ENCODE data around the gene STPG3.

STPG3 gene

DNA sequence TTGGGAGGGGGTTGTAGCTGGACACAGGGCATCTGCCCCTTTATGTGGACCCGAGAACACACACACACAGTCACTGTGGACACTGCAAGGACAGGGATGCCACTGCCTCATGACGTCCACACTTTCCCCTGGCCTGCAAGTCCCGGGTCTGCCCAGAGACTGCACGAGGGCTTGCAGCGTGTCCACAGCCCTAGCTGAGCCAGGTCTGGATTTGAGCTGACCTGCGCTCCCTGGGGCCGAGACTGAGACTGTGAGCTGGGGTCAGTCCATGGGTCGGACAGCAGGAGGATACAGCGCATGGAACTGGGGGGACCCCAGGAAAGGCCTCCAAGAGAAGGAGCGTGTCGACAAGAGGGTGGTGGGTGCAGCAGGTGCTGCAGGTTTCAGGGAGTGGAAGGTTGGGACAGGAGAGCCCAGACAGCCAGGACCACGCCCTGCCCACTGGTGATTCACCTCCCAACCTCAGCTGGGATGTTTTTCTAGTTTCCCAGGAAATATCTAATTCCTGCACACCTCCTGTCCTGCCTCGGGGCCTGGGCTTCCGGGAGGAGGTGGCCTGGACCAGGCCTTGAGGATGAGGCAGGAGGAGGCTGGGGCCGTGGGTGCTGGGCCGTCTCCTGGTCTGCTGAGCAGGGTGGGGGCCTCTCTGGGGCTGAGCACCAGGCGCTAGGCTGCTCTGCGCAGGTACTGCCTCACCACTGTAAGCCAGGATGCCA lies 24.6 kb upstream of the STPG3 start:
- DNase-seq (ENCODE audit: extremely low read depth, low read depth): no peak
- TF ChIP-seq, protein P1, sequence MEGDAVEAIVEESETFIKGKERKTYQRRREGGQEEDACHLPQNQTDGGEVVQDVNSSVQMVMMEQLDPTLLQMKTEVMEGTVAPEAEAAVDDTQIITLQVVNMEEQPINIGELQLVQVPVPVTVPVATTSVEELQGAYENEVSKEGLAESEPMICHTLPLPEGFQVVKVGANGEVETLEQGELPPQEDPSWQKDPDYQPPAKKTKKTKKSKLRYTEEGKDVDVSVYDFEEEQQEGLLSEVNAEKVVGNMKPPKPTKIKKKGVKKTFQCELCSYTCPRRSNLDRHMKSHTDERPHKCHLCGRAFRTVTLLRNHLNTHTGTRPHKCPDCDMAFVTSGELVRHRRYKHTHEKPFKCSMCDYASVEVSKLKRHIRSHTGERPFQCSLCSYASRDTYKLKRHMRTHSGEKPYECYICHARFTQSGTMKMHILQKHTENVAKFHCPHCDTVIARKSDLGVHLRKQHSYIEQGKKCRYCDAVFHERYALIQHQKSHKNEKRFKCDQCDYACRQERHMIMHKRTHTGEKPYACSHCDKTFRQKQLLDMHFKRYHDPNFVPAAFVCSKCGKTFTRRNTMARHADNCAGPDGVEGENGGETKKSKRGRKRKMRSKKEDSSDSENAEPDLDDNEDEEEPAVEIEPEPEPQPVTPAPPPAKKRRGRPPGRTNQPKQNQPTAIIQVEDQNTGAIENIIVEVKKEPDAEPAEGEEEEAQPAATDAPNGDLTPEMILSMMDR (IDR thresholded peaks at IDR 0.05; ENCODE audit: low read depth, low read length, missing control alignments): no peak

DNA sequence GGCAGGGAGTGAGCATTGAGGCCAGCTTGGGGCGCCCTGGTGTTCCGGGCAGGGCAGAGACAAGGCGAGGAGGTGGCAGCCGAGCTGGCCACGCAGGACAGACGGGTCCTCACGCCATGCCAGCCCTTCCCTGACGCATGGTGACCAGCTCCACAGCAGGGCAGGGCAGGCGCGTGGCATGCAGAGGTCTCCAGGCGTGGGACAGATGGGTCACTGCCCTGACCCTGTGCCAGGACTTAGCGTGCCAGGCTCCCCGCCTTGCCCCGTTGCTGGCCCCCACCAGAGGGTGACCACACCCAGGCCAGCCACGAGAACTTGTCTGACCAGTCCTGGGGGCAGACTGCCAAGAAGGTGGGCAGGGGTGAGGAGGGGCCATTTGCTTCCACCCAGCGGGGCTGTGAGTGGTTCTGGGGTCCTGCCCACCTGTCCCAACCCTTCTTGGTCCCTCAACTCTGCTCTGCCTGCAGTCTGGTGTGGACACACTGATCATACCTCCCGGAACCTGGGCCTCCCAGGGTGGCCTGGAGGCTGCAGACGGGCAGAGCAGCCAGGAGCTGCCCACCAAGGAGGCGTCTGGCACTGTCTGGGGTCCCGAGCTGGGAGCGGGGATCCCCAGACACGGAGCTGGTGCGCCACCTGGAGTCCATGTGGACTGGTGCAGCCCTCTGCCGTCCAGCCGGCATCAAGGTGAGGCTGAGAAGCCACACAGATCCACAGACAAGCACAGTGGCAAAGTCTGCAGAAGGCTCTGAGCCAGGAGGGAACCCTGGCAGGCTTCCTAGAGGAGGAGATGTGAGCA lies 23.8 kb upstream of the STPG3 start, which contains the start of gene RNF224:
TSS of gene RNF224 (plus strand) at position 449 of the 799 bp plus-strand sequence. CDS start 834 bp downstream, outside the sequence.
- TF ChIP-seq, protein P1 (IDR thresholded peaks at IDR 0.05; ENCODE audit: low read depth, low read length, missing control alignments): peak; percentile 87
- DNase-seq (ENCODE audit: extremely low read depth, low read depth): peak; percentile 38
- H3K4me3 ChIP-seq (replicated peaks; ENCODE audit: low read depth, low read length): no peak within 1 kb of the TSS

More for the DNA sequence above, 24.6 kb upstream of the STPG3 start:
- no peak overlapping the region for H3K4me3 ChIP-seq (replicated peaks; ENCODE audit: low read depth, low read length)

DNA sequence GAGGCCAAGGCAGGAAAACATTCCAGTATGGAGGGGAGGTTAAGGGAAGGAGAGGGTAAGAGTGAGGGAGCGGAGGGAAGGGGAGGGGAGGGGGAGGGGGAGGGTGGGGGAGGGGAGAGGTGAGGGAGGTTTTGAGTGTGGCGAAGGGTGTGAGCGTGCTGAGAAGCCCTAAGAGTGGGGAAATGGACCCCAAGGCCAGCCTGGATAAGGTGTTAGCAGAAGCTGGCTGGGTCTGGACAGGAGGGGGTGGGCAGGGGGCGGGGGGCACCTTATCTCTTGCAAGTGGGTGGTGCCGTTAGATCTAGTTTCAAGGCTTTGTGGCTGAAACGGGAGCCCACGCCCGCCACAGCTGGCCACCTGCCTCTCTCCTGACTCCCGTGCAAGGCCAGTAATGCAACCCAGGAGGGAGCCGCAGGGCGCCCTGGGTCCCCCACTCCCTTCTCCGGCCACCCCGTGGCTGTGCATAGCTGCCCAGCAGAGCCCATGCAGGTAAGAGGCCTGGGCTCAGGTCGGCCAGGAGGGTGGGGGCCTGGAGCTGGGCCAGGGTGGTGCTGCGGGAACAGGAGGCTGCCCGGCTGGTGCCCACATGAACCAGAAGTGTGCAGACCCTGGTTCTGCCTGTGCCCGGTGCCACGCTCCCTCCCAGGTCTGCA lies 23.1 kb upstream of the STPG3 start:
- DNase-seq (ENCODE audit: extremely low read depth, low read depth): no peak
- TF ChIP-seq, protein P1 (IDR thresholded peaks at IDR 0.05; ENCODE audit: low read depth, low read length, missing control alignments): no peak
- H3K4me3 ChIP-seq (replicated peaks; ENCODE audit: low read depth, low read length): no peak overlapping the region

DNA sequence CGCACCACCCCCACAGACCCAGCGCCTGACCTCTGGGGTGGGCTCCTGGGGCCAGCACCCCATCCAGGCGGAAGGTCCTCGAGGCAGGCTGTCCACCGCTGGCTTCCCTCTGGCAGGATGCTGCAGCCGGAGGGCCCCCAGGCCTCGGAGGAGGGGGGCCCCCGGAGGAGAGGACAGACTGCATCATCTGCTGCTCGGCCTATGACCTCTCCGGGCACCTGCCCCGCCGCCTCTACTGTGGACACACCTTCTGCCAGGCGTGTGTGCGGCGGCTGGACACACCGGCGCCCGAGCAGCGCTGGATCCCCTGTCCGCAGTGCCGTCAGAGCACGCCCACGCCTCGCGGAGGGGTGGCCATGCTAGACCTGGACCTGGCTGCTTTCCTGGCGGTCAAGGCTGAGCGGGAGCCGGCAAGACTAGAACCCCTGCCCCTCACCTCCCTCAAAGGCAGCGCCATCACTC lies 22.5 kb upstream of the STPG3 start:
- H3K4me3 ChIP-seq (replicated peaks; ENCODE audit: low read depth, low read length): no peak overlapping the region
- TF ChIP-seq, protein P1 (IDR thresholded peaks at IDR 0.05; ENCODE audit: low read depth, low read length, missing control alignments): no peak
- DNase-seq (ENCODE audit: extremely low read depth, low read depth): no peak

DNA sequence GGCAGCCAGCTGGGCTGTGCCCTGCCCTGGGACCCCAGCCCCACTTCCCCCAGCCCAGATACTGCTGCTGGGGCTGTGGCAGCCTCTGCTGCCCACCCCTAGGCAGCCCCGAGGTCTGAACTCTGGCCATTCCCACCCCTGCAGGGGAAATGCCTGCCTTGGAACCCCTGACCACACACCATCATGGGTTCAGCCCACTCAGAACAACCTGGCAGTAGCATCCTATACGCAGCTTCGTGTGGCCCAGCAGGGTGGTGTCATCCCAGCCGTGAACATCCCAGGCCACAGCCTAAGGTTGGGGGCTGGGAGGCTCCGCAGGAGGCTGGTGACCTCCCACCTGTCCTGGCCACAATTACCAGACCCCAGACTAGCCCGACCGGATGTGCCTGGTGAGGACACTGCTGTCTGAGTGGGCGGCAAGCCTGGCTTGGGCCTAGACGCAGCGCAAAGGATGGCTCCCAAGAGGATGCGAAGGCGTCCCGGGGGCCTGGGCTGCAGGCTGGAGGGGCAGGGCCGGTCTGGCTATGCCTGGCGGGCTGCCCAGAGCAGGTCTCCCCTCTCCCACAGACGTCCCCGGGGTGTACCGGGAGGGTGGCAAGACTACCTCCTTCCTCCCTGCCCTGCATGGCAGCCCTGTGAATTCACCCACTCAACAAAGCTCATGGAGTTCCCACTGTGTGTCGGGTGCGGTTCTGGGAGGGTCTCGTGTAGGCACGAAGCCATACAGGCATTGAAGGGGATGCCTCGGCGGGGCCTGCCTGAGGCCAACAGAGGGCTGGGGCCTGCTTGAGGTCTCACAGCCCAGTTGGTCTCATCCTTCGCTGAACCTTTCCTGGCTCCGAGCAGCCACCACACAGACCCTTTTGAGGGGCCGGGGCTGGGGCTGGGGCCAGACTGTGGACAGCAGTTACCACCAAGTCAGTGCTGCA lies 21.9 kb upstream of the STPG3 start:
- no peak overlapping the region for H3K4me3 ChIP-seq (replicated peaks; ENCODE audit: low read depth, low read length)
- DNase-seq (ENCODE audit: extremely low read depth, low read depth): no peak
- TF ChIP-seq, protein P1 (IDR thresholded peaks at IDR 0.05; ENCODE audit: low read depth, low read length, missing control alignments): no peak

All from HFF-Myc (cell line).